ENCODE results near the gene BBC3. TPM values are rescaled to one million over a fixed set of nuclear protein-coding genes. Genes with fewer than 3 reads are reported as not detected.

The BBC3 gene
- total RNA-seq, 2 experiments from 2014 or later = 13.8 to 14.6 TPM

GRCh38 chr19:47228937-47229675 lies 1.9 kb downstream of the BBC3 start:
- ChIA-PET POLR2A (interaction anchor here (1.1 kb wide), 1 partner anchor 15 kb away, joined by 5 read pairs; no protein-coding TSS in a partner anchor), CTCF (interaction anchor here (0.5 to 8.0 kb wide), 5 partner anchors 16 to 399 kb away, joined by 3 to 141 read pairs (median 3); no protein-coding TSS in a partner anchor)
- Mint-ChIP-seq H3K27ac (no peak overlapping the region), H3K9me3 (no peaks in the 10 kb centered on the region), H3K4me3 (no peak overlapping the region), H3K4me1 (ENCODE audit: low read depth) (peaks cover 28% of the 10 kb centered on the region), H3K27me3 (no peaks in the 10 kb centered on the region), H3K36me3 (peaks cover 3% of the 10 kb centered on the region)
- peak; percentile 38 for DNase-seq
- intact Hi-C loops (cut with micrococcal nuclease) = loop anchor here (1.0 to 2.0 kb wide), 2 partner anchors 18 to 43 kb away; no protein-coding TSS in a partner anchor

GRCh38 chr19:47228168-47228936 lies 2.6 kb downstream of the BBC3 start:
- ChIA-PET POLR2A (interaction anchor here (0.8 to 2.0 kb wide), 3 partner anchors 16 to 41 kb away, joined by 6 to 8 read pairs (median 7); partner anchors contain the start of gene CCDC9), CTCF (interaction anchor here (0.9 to 8.0 kb wide), 3 partner anchors 17 to 78 kb away, joined by 3 to 141 read pairs (median 6); no protein-coding TSS in a partner anchor)
- no peaks in the 10 kb centered on the region for H3K27me3 Mint-ChIP-seq
- peak; percentile 70 for DNase-seq
- intact Hi-C loops (cut with micrococcal nuclease) = loop anchor here (2.0 kb wide), 1 partner anchor 18 kb away; no protein-coding TSS in a partner anchor
- H3K27ac Mint-ChIP-seq = no peak overlapping the region
- H3K9me3 Mint-ChIP-seq = no peaks in the 10 kb centered on the region
- peaks cover 3% of the 10 kb centered on the region for H3K36me3 Mint-ChIP-seq
- no peak overlapping the region for H3K4me3 Mint-ChIP-seq
- peaks cover 28% of the 10 kb centered on the region for H3K4me1 Mint-ChIP-seq (ENCODE audit: low read depth)

GRCh38 chr19:47227352-47228167 lies 3.4 kb downstream of the BBC3 start:
- ChIA-PET POLR2A (interaction anchor here (0.8 to 2.1 kb wide), 15 partner anchors 12 to 114 kb away, joined by 3 to 32 read pairs (median 7); partner anchors contain the start of genes CCDC9, SAE1 and ZC3H4), CTCF (interaction anchor here (0.7 to 8.0 kb wide), 5 partner anchors 16 to 214 kb away, joined by 3 to 141 read pairs (median 6); no protein-coding TSS in a partner anchor)
- H3K27ac Mint-ChIP-seq = peak overlapping the region; percentile 89

GRCh38 chr19:47226426-47227351 lies 4.3 kb downstream of the BBC3 start:
- no peaks in the 10 kb centered on the region for H3K9me3 Mint-ChIP-seq
- CTCF ChIA-PET = interaction anchor here (0.7 to 8.0 kb wide), 13 partner anchors 10 to 213 kb away, joined by 3 to 141 read pairs (median 5); partner anchors contain the start of genes CCDC9 and SAE1
- POLR2A ChIA-PET = interaction anchor here (0.7 to 2.1 kb wide), 24 partner anchors 12 to 438 kb away, joined by 3 to 32 read pairs (median 4); partner anchors contain the start of genes CCDC9, INAFM1, SAE1 and SLC1A5
- no peaks in the 10 kb centered on the region for H3K27me3 Mint-ChIP-seq
- peak overlapping the region; percentile 89 for H3K27ac Mint-ChIP-seq
- intact Hi-C loops (cut with micrococcal nuclease) = loop anchor here (1.0 to 2.0 kb wide), 3 partner anchors 30 to 68 kb away; partner anchors contain the start of gene CCDC9
- H3K4me3 Mint-ChIP-seq = peak overlapping the region; percentile 77
- H3K4me1 Mint-ChIP-seq (ENCODE audit: low read depth) = peaks cover 15% of the 10 kb centered on the region
- peak; percentile 83 for DNase-seq
- peaks cover 6% of the 10 kb centered on the region for H3K36me3 Mint-ChIP-seq

More at GRCh38 chr19:47227352-47228167, 3.4 kb downstream of the BBC3 start:
- no peaks in the 10 kb centered on the region for H3K27me3 Mint-ChIP-seq
- peak; percentile 83 for DNase-seq
- peaks cover 24% of the 10 kb centered on the region for H3K4me1 Mint-ChIP-seq (ENCODE audit: low read depth)
- no peaks in the 10 kb centered on the region for H3K9me3 Mint-ChIP-seq
- H3K4me3 Mint-ChIP-seq = peak overlapping the region; percentile 77
- intact Hi-C loops (cut with micrococcal nuclease) = loop anchor here (2.0 kb wide), 3 partner anchors 17 to 69 kb away; no protein-coding TSS in a partner anchor
- peaks cover 3% of the 10 kb centered on the region for H3K36me3 Mint-ChIP-seq

- no peaks in the 10 kb centered on the region for H3K9me3 Mint-ChIP-seq
- ChIA-PET POLR2A (interaction anchor here (0.6 to 2.1 kb wide), 25 partner anchors 11 to 438 kb away, joined by 3 to 32 read pairs (median 4); partner anchors contain the start of genes CCDC9, INAFM1, SAE1 and SLC1A5), CTCF (interaction anchor here (0.6 to 8.0 kb wide), 16 partner anchors 10 to 650 kb away, joined by 3 to 141 read pairs (median 4); partner anchors contain the start of genes CCDC9 and SAE1)
- H3K27ac Mint-ChIP-seq = peak overlapping the region; percentile 89
- peak; percentile 88 for DNase-seq
- peaks cover 9% of the 10 kb centered on the region for H3K36me3 Mint-ChIP-seq
- H3K27me3 Mint-ChIP-seq = no peaks in the 10 kb centered on the region
- peaks cover 10% of the 10 kb centered on the region for H3K4me1 Mint-ChIP-seq (ENCODE audit: low read depth)
- intact Hi-C loops (cut with micrococcal nuclease) = loop anchor here (1.0 to 2.0 kb wide), 3 partner anchors 30 to 67 kb away; partner anchors contain the start of gene CCDC9
- peak overlapping the region; percentile 77 for H3K4me3 Mint-ChIP-seq
Measured at GRCh38 chr19:47225746-47226425, 5.1 kb downstream of the BBC3 start.

- H3K4me3 Mint-ChIP-seq = no peak overlapping the region
- no peaks in the 10 kb centered on the region for H3K9me3 Mint-ChIP-seq
- DNase-seq = no peak
- ChIA-PET POLR2A (no interaction called here), CTCF (interaction anchor here (0.9 to 5.6 kb wide), 2 partner anchors 12 to 22 kb away, joined by 3 to 48 read pairs; no protein-coding TSS in a partner anchor)
- no peaks in the 10 kb centered on the region for H3K27me3 Mint-ChIP-seq
- peaks cover 7% of the 10 kb centered on the region for H3K4me1 Mint-ChIP-seq (ENCODE audit: low read depth)
- intact Hi-C loops (cut with micrococcal nuclease) = no loop called here
- H3K27ac Mint-ChIP-seq = no peak overlapping the region
- peaks cover 9% of the 10 kb centered on the region for H3K36me3 Mint-ChIP-seq
Measured at GRCh38 chr19:47221890-47222289, 9.1 kb downstream of the BBC3 start.

GRCh38 chr19:47221080-47221841 lies 9.7 kb downstream of the BBC3 start:
- Mint-ChIP-seq H3K9me3 (no peaks in the 10 kb centered on the region), H3K27ac (no peak overlapping the region), H3K36me3 (peaks cover 9% of the 10 kb centered on the region), H3K4me3 (no peak overlapping the region), H3K27me3 (no peaks in the 10 kb centered on the region), H3K4me1 (ENCODE audit: low read depth) (peaks cover 4% of the 10 kb centered on the region)
- no peak for DNase-seq
- ChIA-PET POLR2A (no interaction called here), CTCF (interaction anchor here (0.9 to 5.6 kb wide), 2 partner anchors 11 to 23 kb away, joined by 3 to 48 read pairs; no protein-coding TSS in a partner anchor)
- intact Hi-C loops (cut with micrococcal nuclease) = no loop called here

- Mint-ChIP-seq H3K27me3 (no peaks in the 10 kb centered on the region), H3K27ac (no peak overlapping the region), H3K4me3 (no peak overlapping the region), H3K9me3 (no peaks in the 10 kb centered on the region), H3K36me3 (peaks cover 3% of the 10 kb centered on the region), H3K4me1 (ENCODE audit: low read depth) (peaks cover 7% of the 10 kb centered on the region)
- CTCF ChIA-PET = interaction anchor here (1.4 to 2.0 kb wide), 3 partner anchors 11 to 31 kb away, joined by 7 to 12 read pairs (median 9); no protein-coding TSS in a partner anchor
- intact Hi-C loops (cut with micrococcal nuclease) = no loop called here
- POLR2A ChIA-PET = no interaction called here
- DNase-seq = no peak
Measured at GRCh38 chr19:47215581-47215980, 15.4 kb downstream of the BBC3 start.

- peaks cover 24% of the 10 kb centered on the region for H3K36me3 Mint-ChIP-seq
- H3K4me1 Mint-ChIP-seq (ENCODE audit: low read depth) = peaks cover 12% of the 10 kb centered on the region
- H3K4me3 Mint-ChIP-seq = no peak overlapping the region
- intact Hi-C loops (cut with micrococcal nuclease) = loop anchor here (1.0 to 2.0 kb wide), 2 partner anchors 18 to 33 kb away; no protein-coding TSS in a partner anchor
- peak overlapping the region; percentile 85 for H3K27ac Mint-ChIP-seq
- H3K9me3 Mint-ChIP-seq = no peaks in the 10 kb centered on the region
- CTCF ChIA-PET = interaction anchor here (0.7 to 9.6 kb wide), 47 partner anchors 8 to 325 kb away, joined by 3 to 333 read pairs (median 5); partner anchors contain the start of genes CCDC9, INAFM1, SAE1 and ZC3H4
- POLR2A ChIA-PET = interaction anchor here (1.1 to 4.6 kb wide), 4 partner anchors 15 to 51 kb away, joined by 3 to 49 read pairs (median 8); partner anchors contain the start of gene CCDC9
- H3K27me3 Mint-ChIP-seq = no peaks in the 10 kb centered on the region
- peak; percentile 85 for DNase-seq
Measured at GRCh38 chr19:47210689-47211316, 20.2 kb downstream of the BBC3 start.
